Bone marrow (tissue), 2 donors: ENCODE data around the gene SKI.

ENCODE experiments used
- DNase-seq, 2 donors: peaks; one replicate each; lab custom pipeline; 2025; lab: John Stamatoyannopoulos, UW

Gene SKI

DNA sequence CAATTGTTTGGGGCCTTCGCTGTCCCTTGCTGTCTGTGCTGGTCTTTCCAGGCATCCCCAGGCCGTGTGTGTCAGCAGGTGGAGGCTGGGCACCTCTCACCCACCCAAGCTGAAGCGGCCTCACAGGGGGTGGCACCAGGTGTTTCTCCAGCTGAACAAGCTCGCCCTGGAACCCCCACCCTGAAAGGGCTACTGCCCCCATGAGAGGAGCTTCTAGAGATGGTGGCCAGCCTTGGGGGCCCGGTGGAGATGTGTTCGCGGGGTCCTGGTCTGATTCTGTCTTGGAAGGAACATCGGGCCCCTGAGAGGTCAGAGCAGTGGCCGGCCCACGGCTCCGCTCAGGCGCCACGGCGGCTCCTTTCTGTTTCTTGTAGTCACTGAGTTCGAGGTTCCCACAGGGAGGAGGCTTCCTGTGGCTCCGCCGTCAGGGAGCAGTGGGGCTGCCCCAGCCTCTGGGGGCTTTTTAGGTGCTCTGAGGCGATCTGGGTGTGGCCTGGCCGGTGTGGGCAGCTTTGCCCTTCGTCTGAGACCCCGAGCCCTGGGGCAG lies 46.9 kb downstream of the SKI start:
- no peak for DNase-seq

DNA sequence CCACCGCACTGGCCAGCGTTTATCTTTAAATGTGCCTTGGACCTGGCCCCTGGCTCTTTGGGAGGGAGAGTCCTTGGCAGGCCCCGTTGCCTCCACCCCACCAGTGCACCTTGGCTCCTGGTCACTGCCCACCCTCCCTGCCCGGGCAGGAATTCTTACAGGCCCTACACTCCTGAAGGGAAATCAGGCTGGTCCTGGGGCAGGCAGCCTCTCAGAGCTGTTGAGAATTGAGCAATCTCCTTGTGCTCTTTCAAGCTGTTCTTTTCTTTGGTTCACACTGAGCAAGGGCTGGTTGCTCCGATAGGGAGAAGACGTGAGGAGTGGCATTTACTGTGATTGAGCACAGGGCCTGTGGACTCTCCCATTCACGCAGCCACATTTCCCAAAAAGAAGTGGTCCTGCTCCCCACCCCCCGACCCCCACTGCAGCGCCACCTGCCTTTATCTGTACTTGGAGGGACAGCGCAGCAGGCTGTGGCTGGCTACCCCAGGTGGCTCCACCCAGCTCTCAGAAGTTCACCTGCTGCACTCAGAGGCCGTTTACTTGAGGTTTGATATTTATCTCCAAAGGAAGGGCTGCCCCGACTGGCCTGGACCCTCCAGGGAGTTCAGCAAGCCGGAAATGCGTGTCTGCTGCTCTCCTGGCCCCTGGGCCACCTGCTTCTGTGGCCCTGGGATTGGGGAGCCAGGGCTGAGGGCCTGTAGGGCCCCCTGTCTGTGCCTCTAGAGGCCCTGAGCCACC lies 47.8 kb downstream of the SKI start:
- no peak for DNase-seq

DNA sequence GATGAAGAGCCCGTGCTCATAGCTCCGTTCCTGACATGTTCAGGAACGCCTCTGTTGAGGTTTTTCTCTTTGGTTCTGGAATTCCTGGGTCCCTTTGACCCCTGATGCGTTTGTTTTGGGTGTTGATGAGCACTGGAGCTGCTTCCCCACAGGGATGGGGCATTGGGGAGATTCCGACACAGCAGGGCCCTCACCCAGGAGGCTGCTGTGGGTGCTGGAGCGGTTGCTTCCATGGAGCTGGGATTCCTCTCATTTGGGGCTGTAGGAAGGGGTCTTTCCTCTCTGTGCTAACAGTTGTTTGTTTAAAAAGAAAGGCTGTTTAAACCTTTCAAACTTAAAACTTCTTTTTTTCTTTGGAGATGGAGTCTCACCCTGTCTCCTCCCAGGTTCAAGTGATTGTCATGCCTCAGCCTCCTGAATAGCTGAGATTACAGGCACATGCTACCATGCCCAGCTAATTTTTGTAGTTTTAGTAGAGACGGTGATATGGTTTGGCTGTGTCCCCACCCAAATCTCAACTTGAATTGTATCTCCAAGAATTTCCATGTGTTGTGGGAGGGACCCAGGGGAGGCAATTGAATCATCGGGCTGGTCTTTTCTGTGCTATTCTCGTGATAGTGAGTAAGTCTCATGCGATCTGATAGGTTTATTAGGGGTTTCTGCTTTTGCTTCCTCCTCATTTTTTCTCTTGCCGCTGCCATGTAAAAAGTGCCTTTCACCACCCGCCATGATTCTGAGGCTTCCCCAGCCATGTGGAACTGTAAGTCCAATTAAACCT lies 48.9 kb downstream of the SKI start:
- DNase-seq: no peak

DNA sequence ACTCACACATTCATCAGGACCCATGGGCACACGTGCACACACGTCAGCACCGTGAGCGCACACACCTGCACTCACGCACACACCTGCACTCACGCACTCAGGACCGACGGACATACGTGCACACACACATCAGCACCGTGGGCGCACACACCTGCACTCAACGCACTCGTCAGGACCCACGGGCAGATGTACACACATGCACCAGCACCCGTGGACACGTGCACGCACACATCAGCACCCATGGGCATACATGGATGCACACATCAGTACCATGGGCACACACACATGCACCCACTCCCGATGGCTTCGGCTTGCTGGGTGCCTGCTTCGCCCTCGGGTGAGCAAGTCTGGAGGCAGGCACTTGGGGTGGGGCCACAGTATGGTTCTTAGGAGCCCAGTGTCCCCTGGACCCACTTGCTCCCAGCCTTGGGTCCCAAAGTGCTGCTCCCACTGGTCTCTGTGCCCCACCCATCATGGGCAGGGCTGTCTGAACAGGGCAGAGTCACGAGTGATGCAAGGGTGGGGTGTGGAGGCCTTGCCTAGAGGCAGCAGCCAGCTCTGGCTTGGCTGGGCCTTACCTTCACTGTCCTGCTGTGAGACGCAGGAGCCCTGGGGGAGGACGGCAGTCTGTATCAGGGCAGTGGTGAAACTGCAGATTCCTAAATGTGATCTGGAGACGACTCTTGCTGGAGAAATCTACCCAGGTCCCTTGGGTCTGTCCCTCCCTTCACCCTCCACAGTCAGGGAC lies 49.8 kb downstream of the SKI start:
- DNase-seq: no peak

DNA sequence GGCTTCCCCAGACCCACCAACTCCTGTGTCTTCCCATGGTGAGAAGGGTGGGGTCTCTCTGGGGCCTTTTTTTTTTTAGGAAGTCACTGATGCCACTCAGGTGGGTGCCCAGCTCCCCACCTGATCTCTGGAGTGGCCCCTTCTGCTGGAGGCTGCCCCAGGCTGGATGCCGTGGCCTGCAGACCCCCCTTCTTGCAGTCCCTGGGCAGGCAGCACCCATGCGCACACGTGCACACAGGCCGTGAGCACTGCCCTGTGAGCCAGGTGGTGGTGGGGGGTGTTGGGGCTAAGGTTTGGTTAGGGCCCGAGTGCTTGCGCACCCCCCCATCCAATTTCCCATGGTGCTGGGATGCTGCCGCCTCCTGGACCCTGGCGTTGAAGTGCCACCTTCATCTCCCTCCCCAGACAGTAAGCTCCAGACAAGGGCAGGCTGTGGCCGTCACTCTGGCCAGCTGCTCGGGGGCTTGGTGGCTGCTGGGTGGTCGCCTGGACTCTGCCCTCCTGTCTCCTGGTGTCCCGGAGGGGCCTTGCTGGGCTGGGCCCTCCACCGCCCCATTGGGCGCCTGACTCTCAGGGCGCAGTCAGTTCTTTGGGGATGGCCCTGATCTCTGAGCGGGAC lies 50.6 kb downstream of the SKI start:
- DNase-seq: no peak

DNA sequence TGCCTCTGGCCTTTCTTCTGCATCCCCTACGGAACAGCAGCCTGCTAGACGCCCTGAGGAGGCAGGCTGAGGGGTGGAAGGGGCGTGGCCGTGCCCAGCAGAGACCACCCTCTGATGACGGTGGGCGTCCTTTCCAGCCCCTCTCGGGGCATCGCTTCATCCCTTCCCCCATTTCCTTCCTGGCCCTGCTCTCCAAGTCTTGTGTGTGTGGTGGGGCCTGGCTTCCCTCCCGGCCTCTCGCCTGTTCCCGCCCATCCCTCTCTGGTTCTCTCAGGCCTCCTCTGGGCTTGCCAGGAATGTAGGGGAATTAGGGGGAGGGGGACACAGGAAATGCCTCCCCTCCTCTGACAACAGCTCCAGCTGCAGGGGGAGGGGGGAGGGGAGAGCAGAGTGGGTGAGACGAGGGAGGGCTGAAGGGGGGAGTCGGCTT lies 51.1 kb downstream of the SKI start:
- DNase-seq: peak in 1 of 2 donors; percentile 56

DNA sequence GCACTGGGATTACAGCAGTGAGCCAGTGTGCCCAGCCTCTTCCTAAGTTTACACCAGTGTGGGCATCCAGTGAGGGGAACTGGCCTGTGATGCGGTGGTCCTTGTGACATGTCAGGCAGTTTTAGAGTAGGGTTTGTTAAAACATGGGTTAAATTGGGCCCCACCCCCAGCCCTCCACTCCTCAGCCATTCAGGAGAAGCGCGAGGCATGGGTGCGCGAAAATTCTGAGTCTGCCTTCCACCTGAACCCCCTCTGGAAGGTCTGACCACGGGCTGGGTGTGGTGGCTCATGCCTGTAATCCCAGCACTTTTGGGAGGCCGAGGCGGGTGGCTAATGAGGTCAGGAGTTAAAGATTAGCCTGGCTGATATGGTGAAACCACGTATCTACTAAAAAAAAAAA lies 51.7 kb downstream of the SKI start:
- no peak for DNase-seq

DNA sequence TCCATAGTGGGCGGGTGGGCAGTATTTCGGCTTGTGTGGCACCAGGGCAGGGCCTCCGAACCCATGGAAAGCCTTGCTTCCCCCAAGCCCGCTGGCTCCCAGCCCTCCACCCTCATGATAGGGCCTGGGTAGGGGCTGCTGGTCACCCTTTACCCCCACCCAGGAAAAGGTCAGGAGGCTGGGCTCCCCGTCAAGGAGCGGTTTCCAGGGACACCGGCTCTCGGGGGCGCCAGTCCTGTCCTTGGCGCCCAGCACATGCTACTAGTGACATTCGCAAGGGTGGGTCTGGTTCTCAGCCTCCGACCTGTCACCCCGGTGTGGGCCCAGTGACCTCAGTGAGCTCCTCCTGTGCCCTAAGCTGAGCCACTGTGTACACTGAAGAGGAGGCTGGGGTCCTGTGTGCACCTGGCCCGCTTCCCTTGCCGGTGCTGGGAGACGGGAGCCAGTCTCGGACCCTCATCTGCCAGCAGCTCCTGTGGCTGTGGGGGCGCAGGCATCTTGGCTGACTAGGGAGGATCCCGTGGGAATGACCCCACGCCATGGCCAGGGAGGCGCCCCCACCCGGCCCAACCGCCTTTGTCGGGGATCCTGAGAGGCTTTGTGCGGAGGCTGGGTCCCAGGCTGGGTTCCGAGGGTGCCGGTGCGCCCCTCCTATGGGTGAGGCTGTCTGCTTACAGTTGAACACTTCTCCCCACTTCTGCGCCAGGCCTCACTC lies 54.6 kb downstream of the SKI start:
- no peak for DNase-seq

DNA sequence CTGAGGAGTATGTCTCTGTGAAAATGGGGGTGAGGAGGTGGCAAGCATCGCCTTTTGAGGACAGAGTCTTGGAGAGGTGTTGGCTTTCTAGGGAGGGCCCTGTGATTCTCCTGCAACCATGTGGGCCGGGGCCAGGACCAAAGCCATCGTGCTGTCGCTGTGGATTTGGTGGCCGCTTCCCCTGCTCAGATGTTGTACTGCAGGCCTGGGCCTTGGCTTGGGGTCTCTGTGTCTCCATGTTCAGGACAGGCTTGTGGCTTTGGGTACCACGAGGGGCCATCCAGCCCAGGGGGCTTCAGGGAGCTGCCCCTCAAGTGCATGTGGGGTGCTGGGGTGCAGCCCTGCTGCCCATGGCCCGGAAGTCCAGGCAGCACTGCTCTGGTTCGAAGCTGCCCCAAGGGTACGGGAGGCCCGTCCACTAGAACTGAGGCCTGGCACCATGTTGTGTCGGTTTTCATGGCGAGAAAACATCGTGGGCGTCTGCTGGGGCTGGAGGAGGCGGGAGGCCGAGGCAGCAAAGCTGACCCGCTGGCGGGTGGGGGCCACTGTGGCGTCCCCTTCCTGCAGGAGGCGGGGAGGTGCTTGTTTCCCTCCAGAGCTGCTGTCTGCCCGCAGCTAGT lies 55.4 kb downstream of the SKI start:
- DNase-seq: no peak

DNA sequence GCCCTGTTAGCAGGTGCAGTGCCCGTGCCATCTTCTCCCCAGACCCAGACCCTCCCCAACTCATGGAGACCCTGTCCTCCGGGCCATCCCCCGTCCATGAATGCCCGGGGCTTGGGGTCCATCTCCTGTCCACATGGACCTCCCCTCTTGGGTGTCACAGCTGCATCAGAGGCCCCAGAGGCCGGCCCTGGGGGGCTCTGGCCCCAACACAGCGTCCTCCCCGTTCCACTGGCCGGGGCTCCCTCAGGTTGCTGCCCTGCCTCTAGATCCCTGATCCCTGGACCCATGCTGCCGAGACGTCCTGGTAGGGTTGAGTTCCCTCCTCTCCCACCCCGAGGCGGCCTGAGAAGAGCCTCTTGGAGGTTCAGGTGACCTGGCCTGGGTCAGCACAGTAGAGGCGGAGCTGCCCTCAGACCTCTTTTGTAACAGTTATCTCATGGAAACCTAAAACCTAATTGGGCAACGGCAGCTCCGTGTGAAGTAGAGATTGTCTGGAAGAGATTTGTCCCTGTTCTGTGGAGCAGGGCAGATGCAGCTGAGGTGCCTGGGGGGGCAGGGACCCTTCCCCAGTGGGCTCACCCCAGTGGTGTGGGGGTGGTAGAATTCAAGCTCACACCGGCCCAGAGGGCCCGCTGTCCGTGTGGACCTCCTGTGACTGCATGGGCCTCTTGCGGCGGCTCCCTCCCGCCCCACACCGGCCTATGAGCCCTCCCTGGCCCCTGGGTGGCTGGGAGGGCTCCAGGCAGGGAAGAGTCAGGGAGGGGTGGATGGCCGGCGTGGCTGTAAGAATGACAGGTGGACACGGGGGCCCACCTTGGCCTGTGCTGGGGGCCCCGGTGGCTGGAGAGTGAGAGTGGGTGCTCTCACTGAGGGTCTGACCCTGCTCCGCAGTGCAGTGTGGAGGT lies 56.1 kb downstream of the SKI start:
- no peak for DNase-seq

DNA sequence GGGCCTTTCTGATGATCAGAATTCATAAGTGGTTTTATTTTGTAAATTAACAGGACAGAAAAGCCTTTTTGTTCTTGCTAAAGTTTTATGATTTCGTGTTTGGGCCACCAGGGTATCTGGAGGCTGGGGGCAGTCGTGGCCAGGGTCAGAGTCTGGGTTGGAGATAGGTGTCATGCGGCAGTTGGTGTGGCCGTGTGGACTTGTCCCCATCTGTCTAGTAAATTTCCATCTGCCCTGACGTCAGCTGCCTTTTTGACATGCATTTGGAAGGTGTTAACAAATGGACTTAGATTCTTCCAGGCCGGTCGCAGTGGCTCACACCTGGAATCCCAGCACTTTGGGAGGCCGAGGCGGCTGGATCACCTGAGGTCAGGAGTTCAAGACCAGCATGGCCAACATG lies 56.8 kb downstream of the SKI start:
- DNase-seq: no peak

DNA sequence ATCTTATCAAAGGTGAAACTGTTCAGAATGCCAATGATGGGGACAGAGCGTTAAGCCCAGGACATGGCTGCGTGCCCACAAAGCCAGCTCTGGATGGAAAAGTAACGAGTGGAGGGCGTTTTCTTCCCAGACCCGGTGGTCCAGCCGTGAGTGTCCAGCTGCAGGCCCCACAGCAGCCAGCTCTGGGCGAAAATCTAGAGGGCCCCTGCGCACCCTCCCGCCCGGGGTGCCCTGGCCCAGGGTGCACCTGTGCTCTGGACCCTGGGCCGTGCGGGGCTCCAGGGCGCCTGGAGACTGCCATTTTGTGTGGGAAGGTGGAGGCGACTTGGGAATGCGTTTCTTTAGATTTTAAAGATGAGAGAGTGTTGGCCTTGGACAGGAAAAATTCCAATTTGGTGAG lies 58.8 kb downstream of the SKI start:
- no peak for DNase-seq

DNA sequence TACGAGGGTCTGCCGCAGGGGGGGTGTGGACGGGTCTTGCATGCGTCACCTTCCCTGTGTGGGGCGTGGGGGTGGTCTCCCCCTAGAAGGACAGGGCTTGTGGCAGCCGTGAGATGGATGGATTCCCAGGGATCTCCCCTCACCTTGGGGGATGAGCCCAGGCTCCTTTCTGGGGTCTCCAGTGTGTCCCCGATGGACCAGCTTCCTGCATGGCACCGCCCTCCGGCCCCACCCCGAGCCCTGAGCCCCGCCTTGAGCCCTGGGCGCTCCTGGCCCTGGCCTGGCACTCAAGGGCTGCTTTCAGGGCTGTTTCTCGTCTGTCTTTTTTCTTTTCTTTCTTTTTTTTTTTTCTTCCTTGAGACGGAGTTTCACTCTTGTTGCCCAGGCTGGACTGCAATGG lies 59.5 kb downstream of the SKI start:
- DNase-seq: no peak

DNA sequence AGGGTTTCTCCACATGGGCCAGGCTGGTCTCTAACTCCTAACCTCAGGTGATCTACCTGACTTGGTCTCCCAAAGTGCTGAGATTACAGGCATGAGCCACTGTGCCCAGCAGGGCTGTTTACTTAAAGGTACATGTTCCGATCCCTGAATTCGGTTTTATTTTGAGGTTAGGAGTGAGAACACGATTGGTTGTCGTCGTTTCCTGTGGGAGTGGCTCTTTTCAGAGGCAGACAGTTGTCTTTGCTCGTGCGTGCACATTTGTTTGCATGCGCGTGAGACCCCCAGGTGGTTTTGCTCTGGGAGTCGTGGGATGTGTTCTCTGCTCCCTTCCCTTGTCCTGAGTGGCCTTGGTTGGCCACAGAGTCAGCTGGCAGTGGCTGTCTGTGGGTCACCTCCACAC lies 60.2 kb downstream of the SKI start:
- DNase-seq: no peak

DNA sequence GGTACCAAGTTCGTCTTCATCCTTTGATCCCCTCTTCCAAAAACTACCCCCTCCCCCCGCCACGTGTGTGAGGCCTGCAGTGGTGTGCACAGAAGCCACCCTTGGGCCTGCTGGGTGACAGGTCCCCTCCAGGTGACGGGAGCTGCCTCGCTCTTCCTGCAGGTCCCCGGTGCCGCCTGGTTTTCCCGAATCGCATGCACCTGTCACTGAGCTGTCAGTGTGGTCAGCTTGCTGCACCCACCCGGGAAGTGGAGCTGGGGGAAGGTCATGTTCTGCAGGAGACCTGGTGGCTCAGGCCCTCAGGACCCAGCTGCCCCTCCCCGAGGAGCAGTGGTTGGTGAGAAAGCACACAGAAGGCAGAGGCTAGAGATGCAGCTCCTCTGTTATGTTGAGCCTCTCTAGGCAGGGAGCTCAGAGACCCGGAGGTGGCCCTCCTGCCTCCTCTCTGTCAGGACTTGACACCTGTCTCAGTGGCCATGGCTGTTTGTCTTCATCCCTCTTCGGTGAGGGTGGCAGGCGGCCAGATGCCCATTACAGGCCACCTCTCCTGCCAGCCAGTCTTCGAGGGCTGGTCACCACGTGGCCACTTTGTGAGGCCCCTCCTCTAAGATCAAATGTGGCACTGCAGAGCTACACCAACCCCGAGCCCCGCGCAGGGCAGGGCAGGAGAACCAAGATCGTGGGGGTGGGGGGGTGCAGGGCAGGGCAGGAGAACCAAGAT lies 60.9 kb downstream of the SKI start:
- DNase-seq: no peak

DNA sequence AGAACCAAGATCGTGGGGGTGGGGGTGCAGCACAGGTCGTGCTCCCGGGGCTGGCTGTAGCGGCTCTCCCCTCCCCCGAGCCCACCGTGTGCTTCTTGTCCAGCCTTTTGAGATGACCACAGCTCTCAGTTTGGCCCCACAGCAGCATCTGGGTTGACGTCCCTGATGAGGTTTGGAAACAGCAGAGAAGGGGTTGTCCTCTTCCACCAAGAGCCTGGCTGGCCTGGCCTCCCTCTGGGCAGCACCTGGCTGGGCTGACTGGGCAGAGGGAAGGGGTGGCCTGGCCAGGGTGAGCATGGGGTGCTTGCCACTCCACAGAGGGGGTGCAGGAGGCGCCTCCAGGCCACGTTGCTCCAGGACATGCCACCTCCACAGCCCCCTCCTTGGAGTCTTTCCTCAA lies 61.5 kb downstream of the SKI start:
- no peak for DNase-seq

DNA sequence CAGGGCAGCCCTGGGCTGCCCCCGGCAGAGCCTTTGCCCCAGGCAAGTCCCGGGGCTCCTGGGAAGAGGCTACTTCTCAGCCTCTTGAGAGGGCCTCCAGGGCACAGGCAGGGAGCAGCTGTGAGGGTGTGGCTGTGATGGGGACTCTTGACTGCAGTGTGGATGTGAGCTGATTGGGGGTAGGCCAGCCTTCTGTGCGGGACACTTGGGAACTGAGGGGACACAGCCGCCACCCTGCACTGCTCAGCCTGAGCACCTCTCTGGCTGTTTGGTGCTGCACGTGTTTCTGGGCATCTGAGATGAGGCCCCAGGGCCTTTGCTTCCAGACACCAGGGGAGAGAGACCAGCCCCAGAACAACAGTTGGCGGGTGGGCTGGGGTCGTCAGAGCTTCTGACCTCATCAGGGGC lies 62.1 kb downstream of the SKI start:
- DNase-seq: no peak

DNA sequence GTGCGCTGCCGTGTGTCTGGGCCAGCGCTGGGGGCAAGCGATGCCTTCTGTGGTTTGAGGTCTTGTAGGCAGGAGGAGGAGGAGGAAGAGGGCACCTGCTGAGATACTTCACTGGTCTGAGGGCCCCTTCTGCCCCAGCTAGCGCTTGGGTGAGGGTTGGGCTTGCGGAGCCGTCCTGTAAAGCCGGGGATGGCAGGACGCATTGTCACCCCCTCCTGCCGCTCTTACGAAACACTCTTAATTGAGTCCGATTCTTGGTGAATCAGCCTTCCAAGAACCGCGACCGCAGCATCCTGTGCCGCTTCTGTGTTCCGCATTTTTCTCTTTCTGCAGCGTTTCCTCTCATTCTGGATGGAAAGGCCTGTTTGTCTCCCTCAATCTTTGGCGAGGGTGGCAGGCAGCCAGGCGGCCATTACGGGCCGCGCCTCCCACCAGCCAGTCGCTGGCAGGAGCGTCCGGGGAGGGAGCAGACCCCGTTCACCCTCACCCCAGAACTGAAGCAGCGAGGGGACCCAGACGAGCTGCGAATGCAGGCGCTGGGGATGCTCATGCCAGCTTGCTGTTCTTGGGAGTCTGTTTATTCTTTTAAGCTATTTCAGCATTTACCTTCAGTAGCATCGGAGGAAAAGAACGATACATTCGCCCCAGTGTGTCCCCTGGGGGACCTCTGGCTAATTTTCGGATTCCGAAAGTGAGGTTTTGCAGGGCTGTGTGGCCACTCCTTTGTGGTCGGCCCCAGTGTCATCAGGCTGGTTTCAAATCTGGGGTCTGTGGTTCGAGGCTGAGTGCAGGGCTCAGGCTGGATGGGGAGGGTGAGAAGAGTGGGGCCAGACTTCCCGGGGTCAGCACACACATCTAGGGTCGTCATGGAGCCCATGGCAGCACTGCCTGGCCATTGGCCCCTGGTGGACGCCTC lies 62.7 kb downstream of the SKI start:
- peak; percentile 68 to 96 for DNase-seq
